ENCODE measurements around the gene APOE.
"Not testable (repeated sequence)": the region's sequence is repeated elsewhere in the genome, so short reads cannot be mapped to it uniquely, and the experiment has no call there.

The APOE gene

GRCh38 chr19:44905437-44906160, at the start of gene APOE:
TSS of gene APOE (plus strand) at chr19:44905796. CDS start at chr19:44906625, 829 bp downstream.
- DNase-seq = no peak

DNA sequence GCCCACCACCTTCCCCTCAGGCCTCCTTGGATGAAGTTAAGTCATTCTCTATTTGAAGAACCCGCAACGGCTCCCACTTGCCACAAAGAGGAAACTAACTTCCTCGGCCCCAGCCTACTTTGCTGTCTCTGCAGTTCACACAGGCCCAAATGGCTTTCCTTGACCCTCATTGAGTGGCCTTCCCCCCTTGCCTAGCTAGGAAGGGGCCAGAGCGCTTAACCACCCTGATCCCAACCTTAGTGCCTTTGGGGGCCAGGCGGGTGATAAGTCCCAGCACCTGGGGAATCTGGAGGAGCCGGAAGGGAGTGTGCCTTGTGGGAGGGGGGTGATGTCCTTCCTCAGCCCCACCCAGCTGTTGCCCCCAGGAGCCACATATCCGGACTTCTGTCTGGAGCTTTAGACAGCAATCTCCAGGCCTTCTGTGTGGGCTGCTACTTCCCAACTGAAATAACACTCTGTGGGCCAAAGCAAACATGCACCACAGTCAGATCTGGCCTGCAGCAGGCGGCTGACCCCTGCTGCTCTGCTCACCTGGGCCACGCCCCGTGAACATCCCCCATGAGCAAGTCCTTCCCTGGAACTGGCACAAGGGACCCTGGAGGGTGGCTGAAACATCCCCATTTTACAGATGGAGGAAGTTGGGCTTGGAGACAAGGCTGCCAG, 49.0 kb upstream of the APOE start:
- no peak for DNase-seq

DNA sequence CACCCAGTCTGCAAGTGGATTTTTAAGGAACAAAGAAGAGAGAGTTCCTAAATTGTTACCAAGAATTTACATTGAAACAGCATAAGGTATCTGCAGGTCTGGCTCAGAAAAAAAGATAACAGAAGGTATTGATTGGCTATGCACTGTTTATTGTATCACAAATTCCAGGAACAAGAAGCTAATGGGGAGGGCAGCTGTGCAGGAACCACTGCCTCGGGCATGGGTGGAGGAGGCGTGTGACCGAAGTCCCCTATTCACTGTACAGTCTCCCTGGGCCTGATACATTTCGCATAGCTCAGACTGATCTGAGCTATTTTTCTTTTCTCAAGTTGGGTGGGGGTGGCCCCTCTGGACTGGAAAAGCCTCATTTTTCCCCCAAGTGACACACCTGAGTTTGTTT, 47.8 kb upstream of the APOE start:
- no peak for DNase-seq

- not testable (repeated sequence) for DNase-seq
Measured at GRCh38 chr19:44861576-44861975, 44.0 kb upstream of the APOE start.

- DNase-seq = no peak
Measured at GRCh38 chr19:44863990-44864389, 41.6 kb upstream of the APOE start.

GRCh38 chr19:44865196-44865767, 40.3 kb upstream of the APOE start:
- no peak for DNase-seq

GRCh38 chr19:44866664-44867063, 38.9 kb upstream of the APOE start:
- no peak for DNase-seq

DNA sequence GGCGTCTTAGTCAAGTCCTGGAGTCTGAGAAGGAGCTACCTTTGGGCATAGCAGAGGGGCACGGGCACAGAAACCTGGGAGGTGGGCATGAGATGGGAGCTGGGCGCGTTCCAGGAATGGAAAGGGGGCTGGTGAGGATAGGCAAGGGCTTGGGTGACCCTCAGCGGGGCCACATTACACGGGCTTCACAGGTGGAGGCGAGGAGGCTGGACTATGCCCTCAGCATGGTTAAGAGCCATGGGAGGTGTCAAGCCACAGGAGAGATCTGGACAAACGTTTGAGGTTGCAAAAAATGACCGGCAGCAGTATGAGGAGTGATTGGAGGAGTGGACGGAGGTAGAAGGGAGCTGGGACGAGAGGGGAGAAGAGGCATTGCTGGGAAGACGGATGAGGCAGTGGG, 38.0 kb upstream of the APOE start:
- no peak for DNase-seq

DNA sequence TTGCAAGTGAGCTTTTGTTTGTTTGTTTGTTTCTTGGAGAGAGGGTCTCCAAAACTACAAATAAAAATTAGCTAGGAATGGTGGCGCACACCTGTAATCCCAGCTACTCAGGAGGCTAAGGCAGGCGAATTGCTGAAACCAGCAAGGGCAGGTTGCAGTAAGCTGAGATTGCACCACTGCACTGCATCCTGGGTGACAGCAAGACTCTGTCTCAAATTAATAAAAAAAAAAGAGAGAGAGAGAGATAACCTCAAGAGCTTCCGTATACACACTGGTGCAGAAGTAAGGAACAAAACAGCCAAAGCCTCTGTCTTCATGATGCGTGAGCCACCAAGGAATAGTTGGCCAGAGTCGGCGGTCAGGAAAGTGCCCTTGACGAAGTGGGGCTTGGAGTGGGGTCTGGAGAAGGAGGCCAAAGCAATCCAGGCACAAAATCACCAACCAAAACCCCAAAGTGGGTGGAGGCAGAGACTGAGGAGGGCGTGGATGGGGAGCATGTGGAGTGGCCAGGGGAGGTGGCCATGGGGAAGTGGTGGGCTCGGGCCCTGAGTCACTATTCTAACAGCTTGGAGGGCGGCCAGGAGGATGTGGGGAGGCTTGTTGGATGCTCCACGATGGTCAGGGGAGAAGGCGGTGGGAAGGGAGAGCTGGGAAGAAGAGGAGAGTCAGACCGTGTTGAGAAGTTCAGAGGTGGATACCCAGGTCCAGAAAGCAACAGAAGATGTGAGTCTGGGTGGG, 35.7 kb upstream of the APOE start:
- DNase-seq = no peak

- DNase-seq = no peak
Measured at GRCh38 chr19:44871809-44872208, 33.8 kb upstream of the APOE start.

DNA sequence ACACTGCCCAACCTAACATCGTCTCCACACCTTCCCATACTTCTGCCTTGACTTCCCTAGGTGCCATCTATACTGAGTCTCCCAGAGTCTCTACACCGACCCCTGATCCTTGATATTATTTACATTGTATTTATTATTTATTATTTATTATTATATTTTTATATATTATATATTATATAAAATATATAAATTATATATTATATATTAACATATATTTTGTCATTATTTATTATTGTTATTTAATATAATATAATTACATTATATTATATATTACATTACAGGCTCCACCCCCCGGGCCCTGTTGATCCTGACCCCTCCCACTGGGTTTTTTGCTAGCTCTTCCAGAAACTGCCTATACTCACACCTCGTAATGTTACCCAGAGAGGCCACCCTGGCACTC, 32.9 kb upstream of the APOE start:
- DNase-seq = no peak

DNA sequence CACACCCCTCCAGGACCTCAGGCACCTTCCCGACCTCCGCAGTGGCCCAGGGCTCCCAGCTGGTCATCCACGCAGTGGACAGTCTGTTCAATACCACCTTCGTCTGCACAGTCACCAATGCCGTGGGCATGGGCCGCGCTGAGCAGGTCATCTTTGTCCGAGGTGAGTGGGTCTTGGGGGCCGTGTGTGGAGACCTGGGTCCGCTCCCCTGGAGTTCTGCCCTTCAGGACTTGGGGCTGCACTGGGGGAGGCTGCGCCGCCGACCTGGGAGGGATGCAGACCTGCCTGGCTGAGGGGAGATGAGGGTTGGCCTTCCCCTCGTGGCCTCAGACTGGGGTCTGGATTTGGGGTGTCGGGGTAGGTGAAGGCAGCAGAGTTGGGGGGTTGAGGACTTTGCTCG, 31.3 kb upstream of the APOE start:
- no peak for DNase-seq

DNA sequence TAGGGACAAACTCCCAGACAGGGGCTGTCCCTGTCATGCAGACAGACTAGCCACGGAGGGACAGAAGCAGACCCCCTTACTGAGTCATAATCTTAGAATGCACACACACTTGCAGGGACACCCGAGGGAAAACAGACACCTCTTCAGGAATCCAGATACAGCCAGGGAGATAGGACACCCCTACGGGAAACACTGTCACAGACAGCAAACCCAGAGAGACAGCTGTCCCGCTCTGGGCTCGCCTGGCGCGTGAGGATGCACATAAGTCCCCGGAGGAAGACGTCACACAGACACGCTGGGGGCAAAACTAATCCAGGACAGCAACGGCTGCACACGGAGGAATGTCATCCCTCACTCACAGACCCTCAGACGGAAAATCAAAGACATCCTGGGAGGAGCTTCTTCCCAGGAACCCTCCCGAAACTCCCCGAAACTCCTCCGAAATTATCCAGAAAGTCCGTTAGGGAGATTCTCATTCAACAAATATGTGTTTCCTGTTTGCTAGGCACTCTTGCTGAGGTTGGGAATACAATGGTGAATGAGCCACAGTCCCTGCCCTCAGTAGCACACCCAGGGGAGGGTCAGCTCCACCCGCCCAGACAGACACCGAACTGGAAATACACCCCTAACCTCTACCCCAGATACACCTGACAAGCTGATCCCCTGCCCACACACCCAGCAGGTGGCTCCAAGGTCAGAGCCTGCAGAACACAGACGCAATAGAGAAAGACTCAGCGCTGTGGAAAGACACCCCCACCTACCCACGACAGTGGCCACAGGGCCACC, 29.7 kb upstream of the APOE start:
- DNase-seq = no peak

DNA sequence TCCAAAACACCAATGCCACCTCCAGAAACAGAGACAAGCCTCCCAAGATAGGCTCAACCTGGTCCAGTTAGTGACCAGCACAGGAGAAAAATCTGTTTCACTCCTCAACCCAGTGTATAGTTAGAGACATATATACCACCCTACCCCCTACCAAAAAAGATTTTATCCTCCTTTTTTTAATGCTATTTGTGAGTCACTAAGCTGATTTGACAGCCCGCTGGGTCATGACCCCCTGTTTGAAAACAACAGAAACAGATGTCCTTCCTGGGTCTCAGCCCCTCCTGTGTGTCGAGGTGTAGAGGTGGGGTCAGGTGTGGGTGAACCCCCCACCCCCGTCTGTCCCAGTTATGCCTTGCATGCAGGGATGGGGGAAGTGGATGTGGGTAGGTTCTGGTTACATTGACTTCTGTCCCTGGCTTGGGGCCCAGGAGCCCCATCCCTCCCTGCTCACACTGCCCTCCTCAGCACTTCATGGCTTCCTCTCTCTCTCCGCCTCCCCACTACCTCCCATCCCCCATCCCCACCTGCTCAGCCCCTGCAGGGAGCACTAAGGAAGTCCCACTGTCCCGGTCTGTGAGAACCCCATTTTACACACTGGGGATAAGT, 28.6 kb upstream of the APOE start:
- no peak for DNase-seq

- DNase-seq = no peak
Measured at GRCh38 chr19:44878120-44878865, 27.3 kb upstream of the APOE start.

DNA sequence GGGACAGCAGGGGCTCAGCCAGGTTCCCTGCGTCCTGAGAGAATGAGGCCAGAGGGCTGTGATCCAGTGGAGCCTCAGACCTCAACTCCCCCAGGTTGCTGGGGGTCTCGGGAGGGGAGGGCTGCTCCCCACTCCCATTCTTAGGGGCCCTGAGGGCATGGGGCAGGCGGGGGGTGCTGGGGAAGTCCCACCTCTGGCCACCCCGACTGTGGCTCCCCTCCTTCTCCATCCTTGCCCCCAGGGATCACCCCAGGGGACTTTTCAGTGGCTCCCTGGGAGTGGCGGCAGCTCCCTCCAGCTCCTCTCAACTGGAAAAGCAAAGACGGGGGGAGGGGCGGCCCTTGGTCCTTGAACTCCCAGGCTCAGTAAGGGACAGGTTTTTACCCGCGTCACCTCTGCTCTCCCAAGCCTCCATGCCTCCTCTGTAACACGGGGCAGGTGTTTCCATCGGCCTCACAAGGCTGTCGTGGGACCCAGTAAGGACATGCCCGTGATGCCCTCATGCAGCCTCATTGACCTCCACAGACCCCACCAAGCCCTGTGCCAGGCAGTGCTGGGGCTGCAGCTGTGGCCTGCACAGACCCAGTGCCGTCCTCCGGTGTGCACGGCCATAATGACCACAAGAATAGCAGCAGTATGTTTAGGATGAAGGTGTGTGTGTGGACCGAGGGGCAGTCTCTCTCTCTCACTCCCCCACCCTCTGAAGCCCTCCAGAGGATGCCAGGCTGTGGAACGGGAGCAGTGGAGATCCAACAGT, 26.1 kb upstream of the APOE start:
- no peak for DNase-seq

- no peak for DNase-seq
Measured at GRCh38 chr19:44882063-44882462, 23.5 kb upstream of the APOE start.

DNA sequence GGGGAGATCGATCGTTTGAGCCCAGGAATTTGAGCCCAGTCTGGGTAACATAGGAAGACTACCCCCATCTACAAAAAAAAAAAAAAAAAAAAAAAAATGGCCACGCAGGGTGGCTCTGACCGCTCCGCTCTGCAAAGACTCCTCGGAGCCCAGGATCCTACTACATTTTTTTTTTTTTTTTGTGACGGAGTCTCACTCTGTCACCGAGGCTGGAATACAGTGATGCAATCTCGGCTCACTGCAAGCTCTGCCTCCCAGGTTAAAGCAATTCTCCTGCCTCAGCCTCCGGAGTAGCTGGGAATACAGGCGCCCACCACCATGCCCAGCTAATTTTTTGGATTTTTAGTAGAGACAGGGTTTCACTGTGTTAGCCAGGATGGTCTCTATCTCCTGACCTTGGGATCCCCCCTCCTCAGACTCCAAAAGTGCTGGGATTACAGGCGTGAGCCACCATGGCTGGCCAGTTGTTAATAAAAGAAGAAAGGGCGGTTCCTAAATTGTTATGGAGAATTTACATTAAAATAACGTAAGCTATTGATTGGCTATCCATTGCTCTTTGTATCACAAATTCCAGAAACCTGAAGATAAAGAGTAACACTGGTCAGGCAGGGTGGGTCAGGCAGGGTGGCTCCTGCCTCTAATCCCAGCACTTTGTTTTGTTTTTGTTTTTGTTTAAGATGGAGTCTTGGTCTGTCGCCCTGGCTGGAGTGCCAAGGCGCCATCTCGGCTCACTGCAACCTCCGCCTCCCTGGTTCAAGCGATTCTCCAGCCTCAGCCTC, 22.8 kb upstream of the APOE start:
- DNase-seq = not testable (repeated sequence)

DNA sequence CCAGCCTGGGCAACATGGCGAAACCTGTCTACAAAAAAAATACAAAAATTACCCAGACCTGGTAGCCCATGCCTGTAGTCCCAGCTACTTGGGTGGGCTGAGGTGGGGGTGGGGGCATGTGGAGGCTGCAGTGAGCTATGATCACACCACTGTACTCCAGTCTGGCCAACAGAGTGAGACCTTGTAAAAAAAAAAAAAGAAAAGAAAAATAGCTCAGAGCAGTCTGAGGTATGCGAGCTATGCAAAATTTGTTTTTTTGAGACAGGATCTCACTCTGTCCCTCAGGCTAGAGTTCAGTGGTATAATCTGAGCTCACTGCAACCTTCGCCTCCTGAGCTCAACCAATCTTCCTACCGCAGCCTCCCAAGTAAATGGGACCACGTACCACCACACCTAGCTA, 21.7 kb upstream of the APOE start:
- no peak for DNase-seq

GRCh38 chr19:44884566-44884965, 21.0 kb upstream of the APOE start:
- DNase-seq = no peak

All from NCI-H187 (cell line).